Measurements from ENCODE around the gene USF2.

Gene USF2

DNA sequence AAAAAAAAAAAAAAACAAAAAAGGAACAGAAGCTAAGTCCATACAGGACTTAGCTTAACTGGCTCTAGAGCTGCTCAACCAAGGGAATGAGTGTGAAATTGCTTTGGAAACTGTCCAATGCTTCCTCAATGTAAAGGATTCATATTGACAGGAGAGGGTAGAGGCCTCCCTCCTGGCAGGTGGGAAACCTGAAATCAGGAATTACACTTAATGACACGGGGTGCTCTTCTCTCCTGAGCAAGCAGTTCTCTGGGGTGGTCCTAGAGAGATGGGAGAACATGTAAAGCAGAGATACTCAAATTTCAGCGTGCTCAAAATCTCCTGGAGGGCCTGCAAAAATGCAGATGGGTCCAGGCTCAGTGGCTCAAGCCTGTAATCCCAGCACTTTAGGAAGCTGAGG, 19.6 kb downstream of the USF2 start (continued):
- TF ChIP-seq ZNF19 (tag by site-specific recombination; IDR thresholded peaks at IDR 0.05; ENCODE audit: low read depth), result no peak

DNA sequence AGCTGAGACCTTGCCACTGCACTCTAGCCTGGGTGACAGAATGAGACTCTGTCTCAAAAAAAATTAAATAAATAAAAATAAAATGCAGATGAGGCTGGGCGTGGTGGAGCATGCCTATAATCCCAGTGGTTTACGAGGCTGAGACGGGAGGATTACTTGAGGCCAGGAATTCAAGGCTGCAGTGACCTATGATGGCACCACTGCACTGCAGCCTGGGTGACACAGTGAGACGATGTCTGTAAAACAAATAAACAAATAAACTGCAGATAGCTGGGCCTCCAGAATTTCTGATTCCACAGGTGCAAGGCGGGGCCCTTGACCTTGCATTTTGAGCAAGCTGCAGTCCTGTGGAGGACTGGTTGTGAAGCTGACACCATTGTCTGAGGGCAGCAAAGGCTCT, 20.1 kb downstream of the USF2 start:
- Histone ChIP-seq H3K4me3 (ENCODE audit: low read depth, low read length) (no peak overlapping the region), H3K36me3 (ENCODE audit: control insufficient read depth in 2 of 2, insufficient read depth in 1 of 2, low read length in 2 of 2) (no peaks in the 10 kb centered on the region), H3K27ac (ENCODE audit: extremely low read depth, low read depth, low read length) (no peak overlapping the region), H3K9me3 (ENCODE audit: control insufficient read depth, insufficient read depth, low read depth, low read length) (no peaks in the 10 kb centered on the region), H3K4me1 (ENCODE audit: control insufficient read depth, insufficient read depth, low read length) (peaks cover 8% of the 10 kb centered on the region)
- POLR2A ChIA-PET, result interaction anchor here (0.7 to 4.7 kb wide), 2 partner anchors 9 to 20 kb away, joined by 5 to 17 read pairs; partner anchors contain the start of gene USF2
- CTCF ChIA-PET, result interaction anchor here (0.7 to 1.3 kb wide), 6 partner anchors 19 to 304 kb away, joined by 3 to 8 read pairs (median 5); no protein-coding TSS in a partner anchor
- 0 out of 2 replicates have a peak, but pooled peaks have one; percentile 25 for TF ChIP-seq KLF7 (tag by site-specific recombination; IDR thresholded peaks at IDR 0.05; ENCODE audit: borderline replicate concordance)
- TF ChIP-seq SCRT1 (tag by site-specific recombination; IDR thresholded peaks at IDR 0.05; ENCODE audit: borderline replicate concordance), result 0 out of 2 replicates have a peak, but pooled peaks have one; percentile 61
- TF ChIP-seq SCRT2 (tag by site-specific recombination; IDR thresholded peaks at IDR 0.05), result peak; percentile 81
- peak; percentile 30; the same call in 1 of the 2 replicates for TF ChIP-seq ZNF585B (tag by site-specific recombination; IDR thresholded peaks at IDR 0.05)
- TF ChIP-seq WT1 (tag by site-specific recombination; IDR thresholded peaks at IDR 0.05), result peak; percentile 56; the same call in 1 of the 2 replicates
- no peak for TF ChIP-seq ZNF2 (tag by site-specific recombination; IDR thresholded peaks at IDR 0.05)
- TF ChIP-seq KLF1 (tag by site-specific recombination; IDR thresholded peaks at IDR 0.05), result peak; percentile 70
- TF ChIP-seq ZNF660 (tag by site-specific recombination; IDR thresholded peaks at IDR 0.05), result no peak

DNA sequence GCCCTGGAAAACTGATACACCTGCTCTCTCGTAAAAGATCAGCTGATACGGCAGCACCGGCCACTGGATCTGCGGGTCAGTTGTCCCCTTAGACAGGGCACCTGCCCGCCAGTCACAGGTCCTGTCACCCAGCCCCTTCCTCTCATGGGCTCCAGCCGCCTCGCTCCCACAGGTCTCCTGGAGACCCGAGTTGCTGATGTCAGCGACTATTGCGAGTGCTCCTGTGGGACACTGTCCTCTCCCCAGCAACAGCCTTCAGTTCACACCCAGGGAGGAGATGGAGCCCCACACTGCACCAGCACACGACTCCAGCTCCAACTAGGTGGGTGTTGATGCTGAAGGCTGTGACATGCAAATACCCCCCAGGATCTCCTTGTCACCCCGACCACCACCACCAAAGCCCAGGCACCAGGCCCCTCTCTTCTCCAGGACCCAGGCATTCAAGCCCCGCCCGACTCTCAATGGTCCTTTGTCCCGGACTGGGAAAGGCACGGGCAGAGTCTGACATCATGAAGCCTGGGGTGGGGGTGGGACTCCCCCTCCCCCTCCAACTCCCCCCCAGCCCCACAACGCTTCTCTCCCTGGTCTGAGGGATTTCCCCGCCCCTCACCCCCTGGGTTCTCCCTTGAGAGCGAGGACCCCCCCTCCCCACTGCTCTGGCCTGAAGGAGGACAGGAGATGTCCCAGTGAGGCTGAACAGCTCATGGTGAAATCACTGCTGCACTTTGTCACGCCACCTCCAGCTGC, 21.8 kb downstream of the USF2 start:
- H3K4me3 ChIP-seq (ENCODE audit: low read depth, low read length), result no peak overlapping the region
- peaks cover 8% of the 10 kb centered on the region for H3K4me1 ChIP-seq (ENCODE audit: control insufficient read depth, insufficient read depth, low read length)
- CTCF ChIA-PET, result interaction anchor here (1.0 to 1.1 kb wide), 4 partner anchors 14 to 404 kb away, joined by 3 to 5 read pairs (median 4); no protein-coding TSS in a partner anchor
- H3K36me3 ChIP-seq (ENCODE audit: control insufficient read depth in 2 of 2, insufficient read depth in 1 of 2, low read length in 2 of 2), result no peaks in the 10 kb centered on the region
- POLR2A ChIA-PET, result interaction anchor here (0.5 to 4.7 kb wide), 7 partner anchors 9 to 262 kb away, joined by 3 to 17 read pairs (median 6); partner anchors contain the start of gene USF2
- H3K27ac ChIP-seq (ENCODE audit: extremely low read depth, low read depth, low read length), result no peak overlapping the region
- H3K9me3 ChIP-seq (ENCODE audit: control insufficient read depth, insufficient read depth, low read depth, low read length), result no peaks in the 10 kb centered on the region
- peak; percentile 84 for TF ChIP-seq ZNF600 (tag by site-specific recombination; IDR thresholded peaks at IDR 0.05)
- TF ChIP-seq ZNF341 (tag by site-specific recombination; IDR thresholded peaks at IDR 0.05; ENCODE audit: low read depth), result peak; percentile 79; the same call in 1 of the 2 replicates
- no peak for TF ChIP-seq ZNF837 (tag by site-specific recombination; IDR thresholded peaks at IDR 0.05)
- TF ChIP-seq GLIS1 (tag by site-specific recombination; IDR thresholded peaks at IDR 0.05), result peak; percentile 21; the same call in 1 of the 2 replicates
- peak; percentile 62; the same call in 1 of the 2 replicates for TF ChIP-seq SCRT2 (tag by site-specific recombination; IDR thresholded peaks at IDR 0.05)
- TF ChIP-seq GLI2 (tag by site-specific recombination; IDR thresholded peaks at IDR 0.05; ENCODE audit: borderline replicate concordance, low read depth), result no peak
- no peak for TF ChIP-seq ZXDB (tag by site-specific recombination; IDR thresholded peaks at IDR 0.05)
- TF ChIP-seq, protein P1, sequence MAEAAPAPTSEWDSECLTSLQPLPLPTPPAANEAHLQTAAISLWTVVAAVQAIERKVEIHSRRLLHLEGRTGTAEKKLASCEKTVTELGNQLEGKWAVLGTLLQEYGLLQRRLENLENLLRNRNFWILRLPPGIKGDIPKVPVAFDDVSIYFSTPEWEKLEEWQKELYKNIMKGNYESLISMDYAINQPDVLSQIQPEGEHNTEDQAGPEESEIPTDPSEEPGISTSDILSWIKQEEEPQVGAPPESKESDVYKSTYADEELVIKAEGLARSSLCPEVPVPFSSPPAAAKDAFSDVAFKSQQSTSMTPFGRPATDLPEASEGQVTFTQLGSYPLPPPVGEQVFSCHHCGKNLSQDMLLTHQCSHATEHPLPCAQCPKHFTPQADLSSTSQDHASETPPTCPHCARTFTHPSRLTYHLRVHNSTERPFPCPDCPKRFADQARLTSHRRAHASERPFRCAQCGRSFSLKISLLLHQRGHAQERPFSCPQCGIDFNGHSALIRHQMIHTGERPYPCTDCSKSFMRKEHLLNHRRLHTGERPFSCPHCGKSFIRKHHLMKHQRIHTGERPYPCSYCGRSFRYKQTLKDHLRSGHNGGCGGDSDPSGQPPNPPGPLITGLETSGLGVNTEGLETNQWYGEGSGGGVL (tag by site-specific recombination; IDR thresholded peaks at IDR 0.05), result peak; percentile 63
- TF ChIP-seq, protein P2, sequence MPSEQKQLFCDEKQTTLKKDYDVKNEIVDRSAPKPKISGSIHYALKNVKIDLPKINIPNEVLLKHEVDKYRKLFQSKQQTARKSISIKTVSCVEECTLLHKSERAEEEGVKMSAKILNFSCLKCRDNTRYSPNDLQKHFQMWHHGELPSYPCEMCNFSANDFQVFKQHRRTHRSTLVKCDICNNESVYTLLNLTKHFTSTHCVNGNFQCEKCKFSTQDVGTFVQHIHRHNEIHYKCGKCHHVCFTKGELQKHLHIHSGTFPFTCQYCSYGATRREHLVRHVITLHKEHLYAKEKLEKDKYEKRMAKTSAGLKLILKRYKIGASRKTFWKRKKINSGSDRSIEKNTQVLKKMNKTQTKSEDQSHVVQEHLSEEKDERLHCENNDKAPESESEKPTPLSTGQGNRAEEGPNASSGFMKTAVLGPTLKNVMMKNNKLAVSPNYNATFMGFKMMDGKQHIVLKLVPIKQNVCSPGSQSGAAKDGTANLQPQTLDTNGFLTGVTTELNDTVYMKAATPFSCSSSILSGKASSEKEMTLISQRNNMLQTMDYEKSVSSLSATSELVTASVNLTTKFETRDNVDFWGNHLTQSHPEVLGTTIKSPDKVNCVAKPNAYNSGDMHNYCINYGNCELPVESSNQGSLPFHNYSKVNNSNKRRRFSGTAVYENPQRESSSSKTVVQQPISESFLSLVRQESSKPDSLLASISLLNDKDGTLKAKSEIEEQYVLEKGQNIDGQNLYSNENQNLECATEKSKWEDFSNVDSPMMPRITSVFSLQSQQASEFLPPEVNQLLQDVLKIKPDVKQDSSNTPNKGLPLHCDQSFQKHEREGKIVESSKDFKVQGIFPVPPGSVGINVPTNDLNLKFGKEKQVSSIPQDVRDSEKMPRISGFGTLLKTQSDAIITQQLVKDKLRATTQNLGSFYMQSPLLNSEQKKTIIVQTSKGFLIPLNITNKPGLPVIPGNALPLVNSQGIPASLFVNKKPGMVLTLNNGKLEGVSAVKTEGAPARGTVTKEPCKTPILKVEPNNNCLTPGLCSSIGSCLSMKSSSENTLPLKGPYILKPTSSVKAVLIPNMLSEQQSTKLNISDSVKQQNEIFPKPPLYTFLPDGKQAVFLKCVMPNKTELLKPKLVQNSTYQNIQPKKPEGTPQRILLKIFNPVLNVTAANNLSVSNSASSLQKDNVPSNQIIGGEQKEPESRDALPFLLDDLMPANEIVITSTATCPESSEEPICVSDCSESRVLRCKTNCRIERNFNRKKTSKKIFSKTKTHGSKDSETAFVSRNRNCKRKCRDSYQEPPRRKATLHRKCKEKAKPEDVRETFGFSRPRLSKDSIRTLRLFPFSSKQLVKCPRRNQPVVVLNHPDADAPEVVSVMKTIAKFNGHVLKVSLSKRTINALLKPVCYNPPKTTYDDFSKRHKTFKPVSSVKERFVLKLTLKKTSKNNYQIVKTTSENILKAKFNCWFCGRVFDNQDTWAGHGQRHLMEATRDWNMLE (tag by site-specific recombination; conservative IDR thresholded peaks at IDR 0.05; ENCODE audit: low read depth), result no peak
- no peak for TF ChIP-seq WT1 (tag by site-specific recombination; IDR thresholded peaks at IDR 0.05)
- TF ChIP-seq ZNF214 (tag by site-specific recombination; IDR thresholded peaks at IDR 0.05; ENCODE audit: borderline replicate concordance), result no peak
- peak; percentile 45 for TF ChIP-seq KLF1 (tag by site-specific recombination; IDR thresholded peaks at IDR 0.05)
- TF ChIP-seq, protein P3, sequence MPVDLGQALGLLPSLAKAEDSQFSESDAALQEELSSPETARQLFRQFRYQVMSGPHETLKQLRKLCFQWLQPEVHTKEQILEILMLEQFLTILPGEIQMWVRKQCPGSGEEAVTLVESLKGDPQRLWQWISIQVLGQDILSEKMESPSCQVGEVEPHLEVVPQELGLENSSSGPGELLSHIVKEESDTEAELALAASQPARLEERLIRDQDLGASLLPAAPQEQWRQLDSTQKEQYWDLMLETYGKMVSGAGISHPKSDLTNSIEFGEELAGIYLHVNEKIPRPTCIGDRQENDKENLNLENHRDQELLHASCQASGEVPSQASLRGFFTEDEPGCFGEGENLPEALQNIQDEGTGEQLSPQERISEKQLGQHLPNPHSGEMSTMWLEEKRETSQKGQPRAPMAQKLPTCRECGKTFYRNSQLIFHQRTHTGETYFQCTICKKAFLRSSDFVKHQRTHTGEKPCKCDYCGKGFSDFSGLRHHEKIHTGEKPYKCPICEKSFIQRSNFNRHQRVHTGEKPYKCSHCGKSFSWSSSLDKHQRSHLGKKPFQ (tag by site-specific recombination; IDR thresholded peaks at IDR 0.05), result peak; percentile 95

Measured in HEK293 (cell line).